Astrocyte (in vitro differentiated cells and primary cell): ENCODE results near the gene DLL3. TPM values are rescaled to one million over a fixed set of nuclear protein-coding genes. Genes with fewer than 3 reads are reported as not detected.

ENCODE experiments used
- DNase-seq: peaks from one replicate; pipeline ENCODE4 v3.0.0-alpha.2; 2010; ENCODE audit warnings: low read depth
- FAIRE-seq: peaks from 2 replicates; lab custom pipeline; 2011; peaks lifted over from hg19 to GRCh38; lab: Jason Lieb, UNC
- H2AFZ ChIP-seq: 2 replicates; pipeline ENCODE4 v1.6.0; 2012; ENCODE audit warnings: low read depth, low read length, inconsistent platforms
- H3K27ac ChIP-seq: 2 replicates; pipeline ENCODE4 v1.5.1; 2011; ENCODE audit warnings: low read depth, low read length, inconsistent platforms
- H3K27me3 ChIP-seq: 2 replicates; pipeline ENCODE4 v1.6.0; 2011; ENCODE audit warnings: low read length, inconsistent platforms; ENCODE audit not compliant: insufficient read depth
- H3K36me3 ChIP-seq: 2 replicates; pipeline ENCODE4 v1.5.1; 2011; ENCODE audit warnings: low read length, inconsistent platforms; ENCODE audit not compliant: insufficient read depth
- H3K4me1 ChIP-seq: 2 replicates; pipeline ENCODE4 v1.5.1; 2011; ENCODE audit warnings: low read length, inconsistent platforms; ENCODE audit not compliant: insufficient read depth
- H3K4me2 ChIP-seq: 2 replicates; pipeline ENCODE4 v1.6.0; 2012; ENCODE audit warnings: low read length, inconsistent platforms
- H3K4me3 ChIP-seq: 2 replicates; pipeline ENCODE4 v1.5.1; 2011; ENCODE audit warnings: low read depth, mild to moderate bottlenecking, low read length, inconsistent platforms; ENCODE audit not compliant: insufficient read depth
- H3K79me2 ChIP-seq: 2 replicates; pipeline ENCODE4 v1.6.0; 2012; ENCODE audit warnings: mild to moderate bottlenecking, low read length, inconsistent platforms; ENCODE audit not compliant: insufficient read depth
- H3K9ac ChIP-seq: 2 replicates; pipeline ENCODE4 v1.6.0; 2012; ENCODE audit warnings: mild to moderate bottlenecking, low read length, inconsistent platforms
- H3K9me3 ChIP-seq: 2 replicates; pipeline ENCODE4 v1.5.1; 2012; ENCODE audit warnings: low read depth, mild to moderate bottlenecking, low read length, inconsistent platforms; ENCODE audit not compliant: insufficient read depth
- H4K20me1 ChIP-seq: 2 replicates; pipeline ENCODE4 v1.6.0; 2012; ENCODE audit warnings: low read length, inconsistent platforms; ENCODE audit not compliant: insufficient read depth
- H3K27ac Mint-ChIP-seq: one replicate; pipeline ENCODE4 v1.8.0; 2021; ENCODE audit warnings: mild to moderate bottlenecking, mixed read lengths; ENCODE audit not compliant: unreplicated experiment
- H3K27me3 Mint-ChIP-seq: one replicate; pipeline ENCODE4 v1.8.0; 2021; ENCODE audit warnings: low read depth, mixed read lengths; ENCODE audit not compliant: unreplicated experiment
- H3K36me3 Mint-ChIP-seq: one replicate; pipeline ENCODE4 v1.8.0; 2021; ENCODE audit warnings: low read depth, mixed read lengths; ENCODE audit not compliant: unreplicated experiment
- H3K4me1 Mint-ChIP-seq: one replicate; pipeline ENCODE4 v1.8.0; 2021; ENCODE audit warnings: low read depth, mixed read lengths; ENCODE audit not compliant: unreplicated experiment
- H3K4me3 Mint-ChIP-seq: one replicate; pipeline ENCODE4 v1.8.0; 2021; ENCODE audit warnings: mild to moderate bottlenecking, moderate library complexity, mixed read lengths; ENCODE audit not compliant: unreplicated experiment
- H3K9me3 Mint-ChIP-seq: one replicate; pipeline ENCODE4 v1.8.0; 2021; ENCODE audit warnings: mild to moderate bottlenecking, mixed read lengths; ENCODE audit not compliant: unreplicated experiment
- CTCF ChIP-seq: IDR thresholded peaks from 2 replicates; pipeline ENCODE4 v1.5.1; 2011; ENCODE audit warnings: low read depth, mild to moderate bottlenecking, inconsistent platforms, low read length, moderate library complexity; ENCODE audit not compliant: insufficient read depth
- EZH2 ChIP-seq: IDR thresholded peaks from 2 replicates; pipeline ENCODE4 v1.6.1; 2012; ENCODE audit warnings: mild to moderate bottlenecking, low read length, inconsistent platforms; ENCODE audit not compliant: insufficient read depth
- total RNA-seq: library from RNA; stranded (reverse); gene quantifications from 2 replicates; pipeline ENCODE4 v1.2.1, GENCODE V29; 2021

Gene DLL3
- total RNA-seq, 1 donor from 2014 or later = 0.84 TPM

GRCh38 chr19:39481676-39482075 lies 17.1 kb upstream of the DLL3 start:
- H3K4me1 ChIP-seq = peaks cover 17% of the 10 kb centered on the region
- peak overlapping the region; percentile 99 for H3K4me2 ChIP-seq
- TF ChIP-seq CTCF = no peak
- no peak for TF ChIP-seq EZH2
- H2AFZ ChIP-seq = no peak overlapping the region
- DNase-seq = no peak
- peak overlapping the region; percentile 97 for H3K4me3 ChIP-seq
- peak overlapping the region; percentile 99 for H3K9ac ChIP-seq
- H3K9me3 Mint-ChIP-seq = no peaks in the 10 kb centered on the region
- H3K27ac ChIP-seq = peak overlapping the region; percentile 87
- H3K4me1 Mint-ChIP-seq = peaks cover 12% of the 10 kb centered on the region
- H3K27ac Mint-ChIP-seq = peak overlapping the region; percentile 78
- H3K9me3 ChIP-seq = no peaks in the 10 kb centered on the region
- H3K36me3 ChIP-seq = peaks cover 14% of the 10 kb centered on the region
- H4K20me1 ChIP-seq = peaks cover 13% of the 10 kb centered on the region
- peak overlapping the region; percentile 93 for H3K4me3 Mint-ChIP-seq
- no peaks in the 10 kb centered on the region for H3K27me3 Mint-ChIP-seq
- no peaks in the 10 kb centered on the region for H3K27me3 ChIP-seq
- FAIRE-seq = no peak
- peaks cover 45% of the 10 kb centered on the region for H3K79me2 ChIP-seq
- peaks cover 7% of the 10 kb centered on the region for H3K36me3 Mint-ChIP-seq

DNA sequence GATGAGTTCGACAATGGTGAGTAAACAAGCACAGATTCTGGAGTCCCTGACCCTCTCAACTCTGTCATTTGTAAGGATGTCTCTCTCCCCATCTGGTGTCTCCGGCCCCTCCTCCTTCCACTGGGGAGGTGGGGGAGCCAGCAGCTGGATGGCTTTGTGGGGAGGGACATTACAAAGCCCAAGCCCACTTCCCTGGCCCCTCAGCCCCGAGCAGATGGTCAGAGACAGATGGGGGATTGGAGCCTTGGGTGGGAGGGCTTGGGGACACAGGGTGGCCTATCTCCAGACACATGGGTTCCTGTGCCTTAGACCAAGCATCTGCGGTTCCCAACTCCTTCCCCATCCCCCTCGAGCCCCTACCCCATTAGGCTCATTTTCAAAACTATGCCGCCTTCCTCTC lies 15.6 kb upstream of the DLL3 start:
- H3K4me3 ChIP-seq = no peak overlapping the region
- Mint-ChIP-seq H3K27ac (no peak overlapping the region), H3K36me3 (peaks cover 9% of the 10 kb centered on the region), H3K4me3 (peak overlapping the region; percentile 93), H3K4me1 (peaks cover 12% of the 10 kb centered on the region), H3K27me3 (no peaks in the 10 kb centered on the region), H3K9me3 (no peaks in the 10 kb centered on the region)
- no peak for DNase-seq
- no peaks in the 10 kb centered on the region for H3K9me3 ChIP-seq
- H3K4me1 ChIP-seq = peaks cover 17% of the 10 kb centered on the region
- FAIRE-seq = no peak
- peaks cover 49% of the 10 kb centered on the region for H3K79me2 ChIP-seq
- no peak overlapping the region for H2AFZ ChIP-seq
- H3K27ac ChIP-seq = no peak overlapping the region
- TF ChIP-seq EZH2 = no peak
- TF ChIP-seq CTCF = no peak
- peak overlapping the region; percentile 8 for H3K9ac ChIP-seq
- peaks cover 23% of the 10 kb centered on the region for H4K20me1 ChIP-seq
- no peaks in the 10 kb centered on the region for H3K27me3 ChIP-seq
- H3K4me2 ChIP-seq = no peak overlapping the region
- peaks cover 20% of the 10 kb centered on the region for H3K36me3 ChIP-seq

GRCh38 chr19:39489756-39490155 lies 9.0 kb upstream of the DLL3 start:
- Histone ChIP-seq H3K27me3 (no peaks in the 10 kb centered on the region), H3K4me1 (no peaks in the 10 kb centered on the region), H3K79me2 (peaks cover 19% of the 10 kb centered on the region), H3K27ac (no peak overlapping the region), H2AFZ (no peak overlapping the region), H3K9me3 (no peaks in the 10 kb centered on the region), H3K36me3 (peaks cover 19% of the 10 kb centered on the region), H3K4me3 (no peak overlapping the region), H3K4me2 (no peak overlapping the region), H3K9ac (no peak overlapping the region), H4K20me1 (peaks cover 16% of the 10 kb centered on the region)
- Mint-ChIP-seq H3K36me3 (peaks cover 19% of the 10 kb centered on the region), H3K4me3 (no peak overlapping the region), H3K4me1 (no peaks in the 10 kb centered on the region), H3K27ac (no peak overlapping the region), H3K9me3 (no peaks in the 10 kb centered on the region), H3K27me3 (no peaks in the 10 kb centered on the region)
- no peak for TF ChIP-seq CTCF
- no peak for TF ChIP-seq EZH2
- DNase-seq (no peak), FAIRE-seq (no peak)
